Hematopoietic multipotent progenitor cell treated with erythropoietin and hydrocortisone succinate and interleukin-3 and kit ligand, for 4 days (in vitro differentiated cells): ENCODE results near the gene LRRC8B.
"Not testable (repeated sequence)": the region's sequence is repeated elsewhere in the genome, so short reads cannot be mapped to it uniquely, and the experiment has no call there.

ENCODE experiments used
- DNase-seq: peaks from one replicate; pipeline ENCODE4 v3.0.0-alpha.2; 2015

Gene LRRC8B

DNA sequence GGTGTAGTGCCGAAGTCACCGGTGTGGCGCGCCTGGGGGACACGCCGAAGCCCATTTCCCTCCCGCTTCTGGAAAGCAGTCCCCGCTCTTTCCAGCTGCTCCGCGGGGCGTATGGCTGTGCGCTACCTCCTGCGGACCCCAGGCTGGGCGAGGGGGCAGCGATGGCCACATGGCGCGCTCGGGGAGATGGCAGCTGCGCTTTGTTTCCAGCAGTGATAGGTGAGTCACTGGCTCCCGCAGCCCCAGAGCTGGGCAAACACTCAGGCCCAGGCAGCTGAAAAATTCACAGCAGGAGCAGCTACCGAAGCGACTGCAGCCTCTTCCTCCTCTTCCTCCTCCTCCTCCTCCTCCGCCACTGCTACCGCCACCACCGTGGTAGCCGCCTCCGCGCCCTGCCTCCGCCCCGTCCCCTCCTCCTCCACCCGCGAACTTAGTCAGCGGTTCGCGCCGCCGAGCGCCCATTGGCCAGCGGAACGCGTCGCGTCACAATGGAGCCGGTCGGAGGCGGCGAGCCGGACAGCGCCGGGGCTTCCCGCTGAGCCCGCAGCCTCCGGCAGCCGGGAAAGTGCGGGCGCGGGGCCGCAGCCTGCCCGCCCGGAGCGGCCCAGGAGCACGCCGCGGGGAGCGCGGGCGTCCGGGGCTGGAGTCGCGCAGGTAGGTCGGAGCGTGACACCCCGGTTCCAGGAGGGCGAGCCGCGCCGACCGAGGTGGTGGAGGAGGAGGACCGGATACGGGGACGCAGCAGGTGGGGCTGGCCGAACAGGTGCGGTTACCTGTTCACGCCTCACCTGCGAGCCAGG is at the start of gene LRRC8B:
Gene LRRC8B, plus strand, starts transcription at position 461 of the 800 bp plus-strand sequence. CDS start 57,822 bp downstream, outside the sequence.
- DNase-seq = peak; percentile 96

GRCh38 chr1:89475269-89475668 is 49.4 kb upstream of the LRRC8B start:
- DNase-seq = no peak

GRCh38 chr1:89476072-89476471 is 48.6 kb upstream of the LRRC8B start:
- DNase-seq = no peak

DNA sequence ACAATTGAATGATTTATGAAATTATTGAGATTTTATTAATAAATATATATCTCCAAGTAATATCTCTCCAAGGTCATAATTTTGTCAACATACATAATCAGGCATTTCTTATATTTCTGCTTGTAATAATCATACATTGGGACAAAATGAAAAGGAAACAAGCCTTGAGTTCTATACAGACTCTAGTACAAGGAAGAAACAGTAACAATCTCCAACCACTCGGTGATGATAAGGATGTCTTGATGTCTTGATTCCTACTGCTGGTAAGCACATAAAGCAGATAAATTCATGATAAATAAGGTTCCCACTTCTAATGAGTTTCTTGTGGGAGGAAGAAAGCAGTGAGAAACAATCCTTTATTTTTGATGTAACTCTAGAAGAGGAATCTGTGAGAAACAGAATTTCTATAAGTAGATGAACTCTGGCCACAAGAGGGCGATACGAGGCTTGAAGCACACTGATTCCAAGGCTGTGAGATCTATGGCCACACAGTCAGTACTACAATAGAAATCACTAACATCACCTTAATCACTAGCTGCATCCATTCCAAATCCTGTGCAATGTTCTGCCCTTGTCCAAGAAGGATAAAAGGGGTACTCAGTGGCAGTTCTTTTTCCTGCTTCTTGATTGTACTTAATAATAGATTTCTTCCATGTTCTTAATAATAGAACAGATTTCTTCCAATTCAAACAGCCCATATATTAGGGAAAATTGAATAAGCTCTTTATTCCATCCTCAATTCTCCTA is 41.4 kb upstream of the LRRC8B start:
- DNase-seq = peak; percentile 92

DNA sequence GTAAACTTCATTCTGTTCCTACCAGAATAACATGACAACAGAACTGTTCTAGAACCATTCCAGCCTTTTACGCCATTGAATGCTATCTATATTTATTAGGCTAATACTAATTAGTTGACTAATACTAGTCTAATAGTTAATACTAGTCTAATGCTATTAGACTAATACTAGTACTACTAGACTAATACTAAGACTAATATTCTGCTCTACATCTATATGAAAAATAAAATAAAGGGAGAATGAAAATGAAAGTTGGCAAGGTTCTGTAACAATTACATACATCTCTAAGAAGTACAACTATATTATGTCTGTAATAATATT is 40.9 kb upstream of the LRRC8B start:
- DNase-seq = no peak

- DNase-seq = peak; percentile 50
These were observed 40.3 kb upstream of the LRRC8B start for GRCh38 chr1:89484092-89485038.

DNA sequence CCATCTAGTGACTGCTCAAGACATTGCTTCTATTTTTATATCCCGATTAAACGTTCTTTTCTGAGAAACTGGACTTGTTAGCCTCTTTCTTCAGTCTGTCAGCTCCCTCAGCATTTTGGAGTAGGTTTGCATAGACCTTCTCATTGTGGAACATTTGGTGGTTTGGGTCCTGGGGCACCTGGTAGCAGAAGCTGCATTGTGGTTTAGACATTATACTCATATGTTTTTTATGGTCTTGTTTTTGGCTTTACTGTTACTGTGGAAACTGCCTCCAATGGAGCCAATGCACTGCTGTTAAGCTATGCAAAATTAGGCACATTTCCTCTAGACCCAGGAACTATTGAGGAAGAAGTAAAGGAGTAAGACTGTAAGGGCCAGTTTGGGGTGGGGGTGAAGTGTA is 36.7 kb upstream of the LRRC8B start:
- DNase-seq = peak; percentile 12

GRCh38 chr1:89489047-89489729 is 35.4 kb upstream of the LRRC8B start:
- DNase-seq = peak; percentile 71

DNA sequence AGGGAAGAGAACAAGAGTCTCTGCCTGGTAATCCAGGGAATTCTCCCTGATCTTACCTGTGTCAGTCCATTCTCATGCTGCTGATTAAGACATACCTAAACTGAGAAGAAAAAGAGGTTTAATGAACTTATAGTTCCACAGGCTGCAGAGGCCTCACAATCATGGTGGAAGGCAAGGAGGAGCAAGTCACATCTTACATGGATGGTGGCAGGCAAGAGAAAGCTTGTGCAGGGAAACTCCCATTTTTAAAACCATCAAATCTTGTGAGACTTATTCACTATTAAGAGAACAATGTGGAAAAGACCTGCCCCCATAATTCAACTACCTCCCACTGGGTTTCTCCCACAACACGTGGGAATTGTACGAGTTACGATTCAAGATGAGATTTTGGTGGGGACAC is 34.2 kb upstream of the LRRC8B start:
- DNase-seq = no peak

DNA sequence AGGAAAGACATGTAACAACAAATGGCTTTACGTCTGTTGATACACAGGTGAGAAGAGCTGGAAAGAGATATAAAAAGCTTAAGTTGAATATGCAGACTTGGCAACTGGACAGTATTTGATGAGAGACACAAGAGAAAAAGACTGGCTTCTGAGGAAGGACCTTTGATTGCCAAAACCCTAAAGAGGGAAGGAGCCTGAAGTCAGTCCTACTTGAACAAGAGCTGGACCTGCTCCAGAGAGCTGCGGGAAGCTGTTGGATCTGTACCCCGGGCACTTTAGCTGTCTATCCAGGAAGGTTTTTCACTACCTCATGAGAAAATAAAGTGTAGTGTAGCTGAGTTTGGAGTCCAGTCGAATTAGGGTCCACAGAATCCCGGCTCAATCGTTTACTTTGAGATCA is 25.3 kb upstream of the LRRC8B start:
- DNase-seq = no peak

DNA sequence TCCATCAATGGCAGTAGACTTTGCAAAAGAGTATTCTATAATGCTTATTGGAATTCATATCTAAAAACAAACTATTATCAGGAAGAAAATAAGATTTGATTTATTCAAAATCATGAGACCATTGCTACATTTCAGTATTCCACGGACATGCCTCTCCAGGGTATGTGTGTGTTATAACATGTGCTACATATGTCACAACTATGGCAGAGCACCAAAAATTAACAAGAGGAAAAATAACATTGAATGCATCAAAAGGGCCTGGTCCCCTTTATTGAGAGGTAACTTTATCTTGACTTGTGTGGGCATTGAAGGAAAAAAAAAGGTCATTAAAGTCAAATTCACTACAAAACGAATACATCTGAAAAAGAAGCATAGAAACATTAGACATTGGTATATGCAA is 22.6 kb upstream of the LRRC8B start:
- no peak for DNase-seq

DNA sequence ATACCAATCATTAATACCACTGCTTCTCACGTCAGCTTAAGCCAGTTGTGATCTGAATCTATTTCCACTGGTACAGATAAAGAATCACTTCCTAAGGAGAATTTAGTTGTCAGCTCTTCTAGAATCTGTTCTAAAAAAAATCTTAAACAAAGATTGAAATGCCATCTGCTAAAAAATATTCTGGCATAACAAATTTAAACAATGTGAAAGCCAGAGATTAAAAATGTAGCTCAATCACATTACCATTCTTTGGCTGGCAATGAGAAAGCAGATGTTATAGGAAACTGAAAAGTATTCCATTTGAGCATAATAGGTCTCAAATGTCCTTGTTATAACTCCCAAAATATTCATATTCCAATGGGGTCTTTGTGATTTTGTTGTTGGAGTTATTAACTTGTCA is 21.7 kb upstream of the LRRC8B start:
- no peak for DNase-seq

GRCh38 chr1:89503690-89504089 is 20.9 kb upstream of the LRRC8B start:
- no peak for DNase-seq

DNA sequence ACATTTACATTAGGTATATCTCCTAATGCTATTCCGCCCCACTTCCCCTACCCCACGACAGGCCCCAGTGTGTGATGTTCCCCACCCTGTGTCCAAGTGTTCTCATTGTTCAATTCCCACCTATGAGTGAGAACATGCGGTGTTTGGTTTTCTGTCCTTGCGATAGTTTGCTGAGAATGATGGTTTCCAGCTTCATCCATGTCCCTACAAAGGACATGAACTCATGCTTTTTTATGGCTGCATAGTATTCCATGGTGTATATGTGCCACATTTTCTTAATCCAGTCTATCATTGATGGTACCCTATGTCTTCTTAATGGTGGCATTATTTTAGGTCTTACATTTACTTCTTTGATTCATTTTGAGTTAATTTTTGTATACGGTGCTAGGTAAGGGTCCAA is 14.6 kb upstream of the LRRC8B start:
- not testable (repeated sequence) for DNase-seq

- no peak for DNase-seq
These were observed 11.5 kb upstream of the LRRC8B start for GRCh38 chr1:89512996-89513720.

GRCh38 chr1:89516055-89516454 is 8.6 kb upstream of the LRRC8B start:
- DNase-seq = no peak

- no peak for DNase-seq
These were observed 6.4 kb upstream of the LRRC8B start for GRCh38 chr1:89518221-89518631.

DNA sequence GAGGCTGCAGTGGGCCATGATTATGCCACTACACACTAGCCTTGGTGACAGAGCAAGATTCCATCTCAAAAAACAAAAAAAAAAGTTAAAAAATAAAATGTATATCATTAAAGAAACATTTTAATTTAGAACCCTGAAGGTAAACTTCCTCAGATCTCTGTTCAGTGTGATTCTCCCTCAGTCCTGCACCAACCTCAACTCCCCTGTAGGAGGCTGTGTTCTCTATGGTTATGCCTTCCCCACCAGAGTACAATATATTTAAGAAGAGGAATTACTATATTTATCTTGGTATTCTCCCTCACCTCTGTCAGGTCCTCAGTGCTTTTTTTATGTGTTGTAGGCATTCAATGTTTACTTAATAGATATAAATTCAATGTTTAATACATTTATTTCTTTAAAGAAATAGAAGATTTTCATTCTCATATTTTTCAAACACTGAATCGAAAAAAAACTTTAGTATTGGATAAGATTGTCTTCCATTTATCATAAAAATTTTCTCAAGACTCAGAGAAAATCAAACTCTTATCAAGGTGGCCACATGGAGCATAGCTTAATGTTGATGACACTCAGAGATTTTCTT is 4.8 kb upstream of the LRRC8B start:
- DNase-seq = peak; percentile 84

DNA sequence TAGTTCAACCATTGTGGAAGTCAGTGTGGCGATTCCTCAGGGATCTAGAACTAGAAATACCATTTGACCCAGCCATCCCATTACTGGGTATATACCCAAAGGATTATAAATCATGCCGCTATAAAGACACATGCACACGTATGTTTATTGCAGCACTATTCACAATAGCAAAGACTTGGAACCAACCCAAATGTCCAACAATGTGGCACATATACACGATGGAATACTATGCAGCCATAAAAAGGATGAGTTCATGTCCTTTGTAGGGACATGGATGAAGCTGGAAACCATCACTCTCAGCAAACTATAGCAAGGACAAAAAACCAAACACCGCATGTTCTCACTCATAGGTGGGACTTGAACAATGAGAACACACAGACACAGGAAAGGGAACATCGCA is 2.7 kb upstream of the LRRC8B start:
- not testable (repeated sequence) for DNase-seq

- DNase-seq = peak; percentile 87
These were observed 859 bp upstream of the LRRC8B start for GRCh38 chr1:89523572-89524368.
